NCI-H460 (cell line): ENCODE measurements around the gene ZNF439. TPM values are rescaled to one million over a fixed set of nuclear protein-coding genes. Genes with fewer than 3 reads are reported as not detected.
"Not testable (repeated sequence)": the region's sequence is repeated elsewhere in the genome, so short reads cannot be mapped to it uniquely, and the experiment has no call there.

Experiments used
- DNase-seq: peaks from one replicate; pipeline ENCODE4 v3.0.0-alpha.2; 2016; ENCODE audit warnings: low read depth; ENCODE audit errors: extremely low read depth
- polyA plus RNA-seq: library from polyadenylated mRNA; depleted of rRNA; stranded (reverse); fragments of >200 nt; gene quantifications from 2 replicates; pipeline ENCODE4 v1.2.3, GENCODE V29; 2014; cell fraction: nucleus; rRNA removed
- total RNA-seq: library from RNA; depleted of rRNA; stranded (reverse); fragments of >200 nt; shearing (Covaris generic); gene quantifications from 2 replicates; pipeline ENCODE4 v1.2.3, GENCODE V29; 2014; rRNA removed

ZNF439 gene
- total RNA-seq: not detected in 2 replicates
- polyA plus RNA-seq: not detected in 2 replicates

- no peak for DNase-seq
Observed at GRCh38 chr19:11848594-11849469, at the start of gene ZNF439. TSS of gene ZNF439 (plus strand) at chr19:11848726. CDS start at chr19:11848868, 142 bp downstream.

- no peak for DNase-seq
Observed at GRCh38 chr19:11806354-11807098, 42.0 kb upstream of the ZNF439 start.

- DNase-seq: no peak
Observed at GRCh38 chr19:11807099-11807380, 41.5 kb upstream of the ZNF439 start.

GRCh38 chr19:11813703-11814028 lies 34.9 kb upstream of the ZNF439 start:
- DNase-seq: no peak

GRCh38 chr19:11814029-11814699 lies 34.4 kb upstream of the ZNF439 start, which contains the start of gene ZNF440:
TSS of gene ZNF440 (plus strand) at chr19:11814273. CDS start at chr19:11814448, 175 bp downstream.
- DNase-seq: no peak

- DNase-seq: no peak
Observed at GRCh38 chr19:11814700-11815035, 33.9 kb upstream of the ZNF439 start.

- no peak for DNase-seq
Observed at GRCh38 chr19:11821474-11822109, 26.9 kb upstream of the ZNF439 start.

- DNase-seq: not testable (repeated sequence)
Observed at GRCh38 chr19:11828957-11829876, 19.3 kb upstream of the ZNF439 start.

GRCh38 chr19:11832253-11832912 lies 16.1 kb upstream of the ZNF439 start:
- DNase-seq: no peak

GRCh38 chr19:11833541-11833940 lies 15.0 kb upstream of the ZNF439 start:
- DNase-seq: no peak

- DNase-seq: not testable (repeated sequence)
Observed at GRCh38 chr19:11835626-11836066, 12.9 kb upstream of the ZNF439 start.

GRCh38 chr19:11843722-11844121 lies 4.8 kb upstream of the ZNF439 start:
- DNase-seq: no peak

GRCh38 chr19:11847615-11848014 lies 911 bp upstream of the ZNF439 start:
- DNase-seq: not testable (repeated sequence)

- no peak for DNase-seq
Observed at GRCh38 chr19:11848200-11848593, 329 bp upstream of the ZNF439 start.

GRCh38 chr19:11850289-11850688 lies 1.8 kb downstream of the ZNF439 start:
- DNase-seq: not testable (repeated sequence)

- no peak for DNase-seq
Observed at GRCh38 chr19:11853358-11853757, 4.8 kb downstream of the ZNF439 start.

GRCh38 chr19:11856596-11857250 lies 8.2 kb downstream of the ZNF439 start:
- DNase-seq: no peak

GRCh38 chr19:11860721-11861120 lies 12.2 kb downstream of the ZNF439 start:
- DNase-seq: no peak

- DNase-seq: no peak
Observed at GRCh38 chr19:11861301-11861700, 12.8 kb downstream of the ZNF439 start.
